Tibial artery (tissue), 4 donors: ENCODE results near the gene LRRFIP1.
A peak's percentile ranks its signal among the peaks of the same experiment; 100 is the strongest.
"Not testable (repeated sequence)": the region's sequence is repeated elsewhere in the genome, so short reads cannot be mapped to it uniquely, and the experiment has no call there.

ENCODE experiments used
- DNase-seq, 2 donors: peaks; one replicate each; pipeline ENCODE4 v3.0.0-alpha.2; 2019
- H3K27ac ChIP-seq, 2 donors: fragments of 200-600 bp; sonication (generic) in 1 of 2; 1 replicate in 1 of 2; 2 replicates in 1 of 2; pipeline ENCODE4 v1.5.1; 2018 to 2019; ENCODE audit warnings: mild to moderate bottlenecking in 1 of 2
- H3K27me3 ChIP-seq, 2 donors: fragments of 200-600 bp; sonication (generic) in 1 of 2; one replicate each; pipeline versions ENCODE4 v1.5.1 to v1.6.0; 2016 to 2019
- H3K36me3 ChIP-seq, 3 donors: fragments of 200-600 bp; sonication (generic) in 2 of 3; one replicate each; pipeline ENCODE4 v1.5.1; 2016 to 2019; ENCODE audit warnings: mild to moderate bottlenecking in 2 of 3
- H3K4me1 ChIP-seq, 4 donors: fragments of 200-600 bp; sonication (generic) in 2 of 4; 1 replicate in 3 of 4; 2 replicates in 1 of 4; pipeline ENCODE4 v1.5.1; 2016 to 2019
- H3K4me3 ChIP-seq, 2 donors: fragments of 200-600 bp; sonication (generic) in 1 of 2; 1 replicate in 1 of 2; 2 replicates in 1 of 2; pipeline ENCODE4 v1.5.1; 2018 to 2019; ENCODE audit warnings: mild to moderate bottlenecking in 2 of 2
- H3K9me3 ChIP-seq, 3 donors: fragments of 200-600 bp; sonication (generic) in 1 of 3; one replicate each; pipeline ENCODE4 v1.5.1; 2016 to 2019
- intact Hi-C: fragments of 100-400 bp; cut with DNase I; formaldehyde crosslinking; loops from one replicate; pipeline ENCODE4 v1.15.0; 2023; ENCODE audit warnings: low total_unique reads
- TF ChIP-seq, protein P1 (sequence below), 2 experiments: fragments of 200-600 bp in 1 of 2; fragments of 450-650 bp in 1 of 2; IDR thresholded peaks; one replicate each; pipeline ENCODE4 v1.5.1; 2017 to 2019; ENCODE audit warnings: antibody characterized with exemption in 2 of 2, mild to moderate bottlenecking in 1 of 2, moderate library complexity in 1 of 2

The LRRFIP1 gene

DNA sequence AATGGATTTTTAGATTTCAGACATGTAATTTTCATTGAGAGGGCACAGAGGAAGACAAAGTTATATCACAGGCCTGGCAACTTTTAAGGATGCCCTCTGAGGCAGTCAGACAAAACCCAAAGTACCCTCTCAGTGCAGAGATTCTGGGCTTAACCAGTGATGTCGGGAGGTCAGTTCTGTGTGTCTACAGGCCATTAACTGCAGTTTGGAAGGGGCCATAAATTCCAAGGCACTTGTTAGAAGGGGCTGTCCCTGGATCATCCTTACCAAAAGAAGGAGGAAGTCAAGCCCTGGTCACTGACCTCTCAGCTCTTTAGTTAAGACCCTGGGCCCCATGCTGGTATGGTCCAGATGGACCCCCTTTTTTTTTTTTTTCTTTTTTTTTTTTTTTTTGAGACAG, 60.7 kb downstream of the LRRFIP1 start:
- no peak for DNase-seq
- no peak overlapping the region for H3K4me3 ChIP-seq
- TF ChIP-seq, protein P1, sequence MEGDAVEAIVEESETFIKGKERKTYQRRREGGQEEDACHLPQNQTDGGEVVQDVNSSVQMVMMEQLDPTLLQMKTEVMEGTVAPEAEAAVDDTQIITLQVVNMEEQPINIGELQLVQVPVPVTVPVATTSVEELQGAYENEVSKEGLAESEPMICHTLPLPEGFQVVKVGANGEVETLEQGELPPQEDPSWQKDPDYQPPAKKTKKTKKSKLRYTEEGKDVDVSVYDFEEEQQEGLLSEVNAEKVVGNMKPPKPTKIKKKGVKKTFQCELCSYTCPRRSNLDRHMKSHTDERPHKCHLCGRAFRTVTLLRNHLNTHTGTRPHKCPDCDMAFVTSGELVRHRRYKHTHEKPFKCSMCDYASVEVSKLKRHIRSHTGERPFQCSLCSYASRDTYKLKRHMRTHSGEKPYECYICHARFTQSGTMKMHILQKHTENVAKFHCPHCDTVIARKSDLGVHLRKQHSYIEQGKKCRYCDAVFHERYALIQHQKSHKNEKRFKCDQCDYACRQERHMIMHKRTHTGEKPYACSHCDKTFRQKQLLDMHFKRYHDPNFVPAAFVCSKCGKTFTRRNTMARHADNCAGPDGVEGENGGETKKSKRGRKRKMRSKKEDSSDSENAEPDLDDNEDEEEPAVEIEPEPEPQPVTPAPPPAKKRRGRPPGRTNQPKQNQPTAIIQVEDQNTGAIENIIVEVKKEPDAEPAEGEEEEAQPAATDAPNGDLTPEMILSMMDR (IDR thresholded peaks at IDR 0.05) = no peak
- peaks cover 0 to 49% (median 44%) of the 10 kb centered on the region in 4 donors for H3K4me1 ChIP-seq
- no peaks in the 10 kb centered on the region for H3K27me3 ChIP-seq
- no peaks in the 10 kb centered on the region for H3K36me3 ChIP-seq
- intact Hi-C loops = no loop called here
- H3K27ac ChIP-seq = peak overlapping the region; percentile 90 to 99
- no peaks in the 10 kb centered on the region for H3K9me3 ChIP-seq

GRCh38 chr2:237688541-237688940, 61.2 kb downstream of the LRRFIP1 start:
- Histone ChIP-seq H3K4me1 (peaks cover 0 to 49% (median 45%) of the 10 kb centered on the region in 4 donors), H3K27ac (peak overlapping the region; percentile 90 to 99)
- H3K4me3 ChIP-seq, DNase-seq, H3K27me3 ChIP-seq, intact Hi-C loops, H3K36me3 ChIP-seq, H3K9me3 ChIP-seq: not testable (repeated sequence)

GRCh38 chr2:237689336-237690131, 62.1 kb downstream of the LRRFIP1 start:
- no peaks in the 10 kb centered on the region for H3K36me3 ChIP-seq
- peak overlapping the region; percentile 90 to 99 for H3K27ac ChIP-seq
- H3K27me3 ChIP-seq = no peaks in the 10 kb centered on the region
- intact Hi-C loops = no loop called here
- peak in 1 of 2 donors; percentile 78 for DNase-seq
- no peak overlapping the region for H3K4me3 ChIP-seq
- H3K4me1 ChIP-seq = peaks cover 0 to 59% (median 53%) of the 10 kb centered on the region in 4 donors
- no peaks in the 10 kb centered on the region for H3K9me3 ChIP-seq
- TF ChIP-seq, protein P1 (IDR thresholded peaks at IDR 0.05) = no peak

DNA sequence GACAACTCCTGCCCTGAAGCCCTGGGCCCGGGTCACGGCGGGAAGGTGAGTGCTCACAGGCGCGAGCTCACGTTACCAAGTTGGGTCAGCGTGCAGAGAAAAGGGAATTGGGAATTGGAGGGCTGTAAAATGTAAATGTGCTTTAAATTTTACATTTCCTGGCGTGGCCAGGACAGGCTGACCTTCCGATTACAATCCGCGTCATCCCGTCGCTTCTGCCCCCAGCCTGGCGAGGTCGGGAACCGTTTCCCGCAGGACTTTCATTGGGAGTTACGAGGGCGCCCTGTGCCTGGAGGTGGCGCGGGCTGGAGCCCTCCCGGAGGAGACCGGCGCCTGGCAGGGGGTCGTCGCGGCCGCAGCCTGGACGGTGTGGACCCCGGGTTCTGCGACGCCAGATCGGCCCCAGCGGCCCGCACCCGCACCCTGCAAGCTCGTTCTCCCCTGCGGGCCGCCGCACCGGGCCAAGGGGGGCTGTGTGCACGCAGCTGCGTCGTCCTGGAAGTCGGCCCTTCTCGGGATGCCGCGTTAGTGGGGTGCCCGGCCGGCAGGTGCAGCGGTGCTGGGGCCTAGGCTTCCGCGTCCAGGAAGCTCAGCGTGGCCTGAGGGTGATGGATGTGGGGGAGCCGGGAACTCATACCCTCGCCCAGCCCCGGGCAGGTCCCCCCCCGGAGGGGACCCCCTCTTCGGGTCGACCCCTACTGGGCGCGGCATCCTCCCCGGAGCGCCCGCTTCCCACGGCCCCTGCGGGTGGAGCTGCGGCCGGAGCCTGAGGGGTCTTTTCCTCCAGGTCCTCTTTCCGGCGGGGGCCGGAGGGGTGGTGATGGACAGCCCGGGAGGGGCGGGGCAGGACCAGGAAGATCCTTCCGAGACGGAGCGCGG, 63.9 kb downstream of the LRRFIP1 start:
- H3K4me3 ChIP-seq = peak overlapping the region; percentile 82 to 85
- TF ChIP-seq, protein P1 (IDR thresholded peaks at IDR 0.05) = peak in 1 of 2 experiments; percentile 12
- H3K27me3 ChIP-seq = no peaks in the 10 kb centered on the region
- intact Hi-C loops = no loop called here
- H3K27ac ChIP-seq = peak overlapping the region; percentile 90 to 99
- no peaks in the 10 kb centered on the region for H3K9me3 ChIP-seq
- DNase-seq = no peak
- H3K4me1 ChIP-seq = peaks cover 0 to 77% (median 65%) of the 10 kb centered on the region in 4 donors
- no peaks in the 10 kb centered on the region for H3K36me3 ChIP-seq

- Histone ChIP-seq H3K4me1 (peaks cover 0 to 79% (median 68%) of the 10 kb centered on the region in 4 donors), H3K4me3 (peak overlapping the region; percentile 82 to 85), H3K36me3 (no peaks in the 10 kb centered on the region), H3K27ac (peak overlapping the region; percentile 97 to 99), H3K27me3 (no peaks in the 10 kb centered on the region), H3K9me3 (no peaks in the 10 kb centered on the region)
- TF ChIP-seq, protein P1 (IDR thresholded peaks at IDR 0.05) = peak in 1 of 2 experiments; percentile 27
- intact Hi-C loops = no loop called here
- DNase-seq = peak; percentile 95 to 98
Measured at GRCh38 chr2:237691908-237692600, 64.7 kb downstream of the LRRFIP1 start.
